Mucosa of descending colon (tissue), 3 donors: ENCODE measurements around the gene SLC44A3. TPM values are rescaled to one million over a fixed set of nuclear protein-coding genes. Genes with fewer than 3 reads are reported as not detected.

Experiments used
- ATAC-seq: fragments of 200-7000 bp; cut with Tn5 transposase; one replicate; pipeline ENCODE4 v1.9.1; 2020; ENCODE audit warnings: mild to moderate bottlenecking, moderate library complexity
- DNase-seq, 3 donors: peaks; one replicate each; pipeline ENCODE4 v3.0.0-alpha.2; 2020
- H3K36me3 ChIP-seq: fragments of 200-600 bp; one replicate; pipeline ENCODE4 v1.8.0; 2021; ENCODE audit warnings: low read depth, mild to moderate bottlenecking
- H3K4me1 ChIP-seq: fragments of 200-600 bp; one replicate; pipeline ENCODE4 v1.8.0; 2021; ENCODE audit warnings: low read depth, mild to moderate bottlenecking
- H3K4me3 ChIP-seq: fragments of 200-600 bp; one replicate; pipeline ENCODE4 v1.8.0; 2021; ENCODE audit warnings: mild to moderate bottlenecking
- H3K9me3 ChIP-seq: fragments of 200-600 bp; one replicate; pipeline ENCODE4 v1.8.0; 2021; ENCODE audit warnings: mild to moderate bottlenecking
- CTCF ChIP-seq: fragments of 200-600 bp; IDR thresholded peaks from one replicate; pipeline ENCODE4 v1.8.0; 2022; ENCODE audit warnings: antibody characterized with exemption, mild to moderate bottlenecking
- intact Hi-C, 2 donors: fragments of 100-400 bp; cut with DNase I in 1 of 2; cut with micrococcal nuclease in 1 of 2; formaldehyde crosslinking; loops; one replicate each; pipeline versions ENCODE4 v1.11.0 to v1.11.1; 2022; cut with DNase I, micrococcal nuclease
- total RNA-seq, 3 donors: library from RNA; stranded (reverse); fragmentation: NEBNext Ultra II Directional in 2 of 3; extraction: Animal tissue kit (Norgen Biotek cat#: 25700) in 2 of 3; gene quantifications; one replicate each; pipeline versions ENCODE4 v1.2.1 to v1.2.4, GENCODE V29; 2021 to 2023
- donor health status: DM: no; HTN: no; CAD: no; lungs with moderate emphysema.
- donor health status: DM: no; HTN: no; CAD: no.
- donor health status: DM: no; HTN: yes; CAD: no.

Gene SLC44A3
- total RNA-seq, 3 donors from 2014 or later: 37.4 to 89.1 (median 49.5) TPM

GRCh38 chr1:94776474-94776873 is 43.7 kb upstream of the SLC44A3 start:
- no peak overlapping the region for H3K4me3 ChIP-seq
- H3K4me1 ChIP-seq: no peaks in the 10 kb centered on the region
- DNase-seq: no peak
- H3K9me3 ChIP-seq: no peaks in the 10 kb centered on the region
- ATAC-seq: no peak
- no peak for TF ChIP-seq CTCF
- no peaks in the 10 kb centered on the region for H3K36me3 ChIP-seq
- intact Hi-C loops: no loop called here

- no peak for TF ChIP-seq CTCF
- ATAC-seq (no peak), DNase-seq (no peak)
- Histone ChIP-seq H3K4me3 (no peak overlapping the region), H3K36me3 (no peaks in the 10 kb centered on the region), H3K4me1 (no peaks in the 10 kb centered on the region), H3K9me3 (no peaks in the 10 kb centered on the region)
- intact Hi-C loops: no loop called here
These were observed 42.9 kb upstream of the SLC44A3 start for GRCh38 chr1:94777281-94777680.

- H3K9me3 ChIP-seq: no peaks in the 10 kb centered on the region
- intact Hi-C loops: no loop called here
These were observed 41.3 kb upstream of the SLC44A3 start for GRCh38 chr1:94778808-94779207.

GRCh38 chr1:94783342-94784189 is 36.6 kb upstream of the SLC44A3 start:
- no peaks in the 10 kb centered on the region for H3K36me3 ChIP-seq
- no peak overlapping the region for H3K4me3 ChIP-seq

More at GRCh38 chr1:94778808-94779207, 41.3 kb upstream of the SLC44A3 start:
- Histone ChIP-seq H3K4me3 (no peak overlapping the region), H3K36me3 (no peaks in the 10 kb centered on the region), H3K4me1 (peaks cover 3% of the 10 kb centered on the region)
- no peak for ATAC-seq
- TF ChIP-seq CTCF: no peak
- DNase-seq: no peak

GRCh38 chr1:94784190-94784515 is 36.0 kb upstream of the SLC44A3 start:
- Histone ChIP-seq H3K4me1 (peaks cover 8% of the 10 kb centered on the region), H3K9me3 (no peaks in the 10 kb centered on the region), H3K4me3 (no peak overlapping the region), H3K36me3 (no peaks in the 10 kb centered on the region)
- DNase-seq (no peak), ATAC-seq (peak; percentile 42)
- intact Hi-C loops: no loop called here
- TF ChIP-seq CTCF: no peak

More at GRCh38 chr1:94783342-94784189, 36.6 kb upstream of the SLC44A3 start:
- intact Hi-C loops: no loop called here
- peaks cover 8% of the 10 kb centered on the region for H3K4me1 ChIP-seq
- no peaks in the 10 kb centered on the region for H3K9me3 ChIP-seq
- ATAC-seq (peak; percentile 94), DNase-seq (peak; percentile 71 to 79 (median 76))
- TF ChIP-seq CTCF: no peak
